Measurements from ENCODE around the gene SESTD1. TPM values are rescaled to one million over a fixed set of nuclear protein-coding genes. Genes with fewer than 3 reads are reported as not detected.
A peak's percentile ranks its signal among the peaks of the same experiment; 100 is the strongest.

Gene SESTD1
- total RNA-seq, 2 donors from 2014 or later: 51.3 to 75.4 TPM

DNA sequence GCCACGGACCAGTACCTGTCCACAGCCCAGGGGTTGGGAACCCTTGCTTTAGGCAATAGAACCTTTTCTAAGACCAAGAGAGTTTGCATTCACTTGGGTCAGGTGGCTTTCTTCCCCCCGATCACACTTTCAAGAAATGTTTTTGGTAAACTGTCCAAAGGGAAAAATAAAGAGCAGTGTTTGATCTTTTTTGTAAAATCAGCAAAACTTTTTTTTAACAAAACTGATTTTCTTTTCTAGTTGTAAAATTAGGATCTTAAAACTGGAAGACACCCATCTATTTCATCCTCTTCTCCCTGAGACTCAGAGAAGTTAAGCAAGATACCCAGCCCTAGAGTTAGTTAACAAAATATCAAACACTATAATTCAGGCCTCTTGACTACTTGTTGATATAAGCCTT lies 6.1 kb upstream of the SESTD1 start:
- H3K4me1 Mint-ChIP-seq: peaks cover 29% of the 10 kb centered on the region

DNA sequence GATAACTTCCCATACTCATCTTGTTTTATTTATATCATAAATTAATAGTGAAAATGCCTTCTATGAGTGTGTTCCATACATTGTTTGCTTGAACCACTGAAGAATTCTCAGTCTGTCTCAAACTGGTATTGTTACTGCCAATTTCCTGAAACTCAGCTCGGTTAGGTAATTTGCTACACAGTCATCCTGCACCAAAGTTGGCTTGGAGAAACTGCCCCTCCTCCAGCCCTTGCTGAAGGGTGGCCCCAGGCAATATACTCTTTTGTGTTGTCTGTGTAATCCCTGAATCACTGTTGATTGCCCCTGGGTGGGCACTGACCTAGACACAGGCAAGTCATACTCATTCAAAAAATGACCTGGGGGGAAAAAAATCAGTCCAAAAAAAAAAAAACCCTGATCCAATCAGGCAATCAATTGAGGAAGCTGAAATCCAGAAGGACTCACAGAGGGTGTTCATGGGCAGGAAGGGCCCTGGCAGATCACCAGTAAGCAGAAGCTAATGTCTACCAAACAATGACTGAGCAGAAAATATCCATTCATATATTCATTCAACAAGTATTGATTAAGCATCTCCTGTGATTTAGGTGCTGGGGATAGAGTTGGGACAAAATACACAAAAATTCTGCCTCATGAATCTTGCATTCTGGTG lies 3.8 kb upstream of the SESTD1 start:
- no peaks in the 10 kb centered on the region for H3K9me3 Mint-ChIP-seq
- no peak for DNase-seq
- H3K36me3 Mint-ChIP-seq (ENCODE audit: low read depth): no peaks in the 10 kb centered on the region
- peaks cover 6% of the 10 kb centered on the region for H3K27me3 Mint-ChIP-seq (ENCODE audit: insufficient read depth)
- Histone ChIP-seq H3K27ac (ENCODE audit: low read depth, low read length) (no peak overlapping the region), H3K9ac (ENCODE audit: extremely low read depth, low read length, poor library complexity, severe bottlenecking) (no peak overlapping the region), H3K4me1 (ENCODE audit: control insufficient read depth, insufficient read depth, low read length) (no peaks in the 10 kb centered on the region), H3K9me3 (ENCODE audit: control insufficient read depth, low read length) (peaks cover 4% of the 10 kb centered on the region), H3K4me3 (ENCODE audit: low read length) (no peak overlapping the region), H3K36me3 (ENCODE audit: control insufficient read depth, insufficient read depth, low read length) (no peaks in the 10 kb centered on the region), H3K27me3 (ENCODE audit: control insufficient read depth, insufficient read depth, low read length, poor library complexity, severe bottlenecking) (no peaks in the 10 kb centered on the region)
- WGBS, 2 experiments (ENCODE audit: insufficient coverage in 1 of 2, insufficient read length in 1 of 2): 52 to 80% methylated on average over 1 of the region's 1 CpG
- no peak overlapping the region for H3K4me3 Mint-ChIP-seq
- H3K27ac Mint-ChIP-seq: peak overlapping the region; percentile 72
- TF ChIP-seq, protein P1, sequence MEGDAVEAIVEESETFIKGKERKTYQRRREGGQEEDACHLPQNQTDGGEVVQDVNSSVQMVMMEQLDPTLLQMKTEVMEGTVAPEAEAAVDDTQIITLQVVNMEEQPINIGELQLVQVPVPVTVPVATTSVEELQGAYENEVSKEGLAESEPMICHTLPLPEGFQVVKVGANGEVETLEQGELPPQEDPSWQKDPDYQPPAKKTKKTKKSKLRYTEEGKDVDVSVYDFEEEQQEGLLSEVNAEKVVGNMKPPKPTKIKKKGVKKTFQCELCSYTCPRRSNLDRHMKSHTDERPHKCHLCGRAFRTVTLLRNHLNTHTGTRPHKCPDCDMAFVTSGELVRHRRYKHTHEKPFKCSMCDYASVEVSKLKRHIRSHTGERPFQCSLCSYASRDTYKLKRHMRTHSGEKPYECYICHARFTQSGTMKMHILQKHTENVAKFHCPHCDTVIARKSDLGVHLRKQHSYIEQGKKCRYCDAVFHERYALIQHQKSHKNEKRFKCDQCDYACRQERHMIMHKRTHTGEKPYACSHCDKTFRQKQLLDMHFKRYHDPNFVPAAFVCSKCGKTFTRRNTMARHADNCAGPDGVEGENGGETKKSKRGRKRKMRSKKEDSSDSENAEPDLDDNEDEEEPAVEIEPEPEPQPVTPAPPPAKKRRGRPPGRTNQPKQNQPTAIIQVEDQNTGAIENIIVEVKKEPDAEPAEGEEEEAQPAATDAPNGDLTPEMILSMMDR (conservative IDR thresholded peaks at IDR 0.05): no peak
- H3K4me1 Mint-ChIP-seq: peaks cover 23% of the 10 kb centered on the region

More for the DNA sequence above, 6.1 kb upstream of the SESTD1 start:
- H3K36me3 Mint-ChIP-seq (ENCODE audit: low read depth): no peaks in the 10 kb centered on the region
- WGBS, 2 experiments (ENCODE audit: insufficient coverage in 1 of 2, insufficient read length in 1 of 2): 89% methylated on average over 2 of the region's 2 CpGs; no CpG with 5 or more reads in 1 of the 2 experiments
- H3K4me1 ChIP-seq (ENCODE audit: control insufficient read depth, insufficient read depth, low read length): no peaks in the 10 kb centered on the region
- no peak overlapping the region for H3K27ac ChIP-seq (ENCODE audit: low read depth, low read length)
- H3K9me3 Mint-ChIP-seq: no peaks in the 10 kb centered on the region
- H3K27me3 ChIP-seq (ENCODE audit: control insufficient read depth, insufficient read depth, low read length, poor library complexity, severe bottlenecking): no peaks in the 10 kb centered on the region
- H3K27ac Mint-ChIP-seq: no peak overlapping the region
- peaks cover 3% of the 10 kb centered on the region for H3K27me3 Mint-ChIP-seq (ENCODE audit: insufficient read depth)
- no peak overlapping the region for H3K4me3 ChIP-seq (ENCODE audit: low read length)
- no peak for DNase-seq
- TF ChIP-seq, protein P1 (conservative IDR thresholded peaks at IDR 0.05): no peak
- H3K36me3 ChIP-seq (ENCODE audit: control insufficient read depth, insufficient read depth, low read length): no peaks in the 10 kb centered on the region
- H3K9me3 ChIP-seq (ENCODE audit: control insufficient read depth, low read length): peaks cover 4% of the 10 kb centered on the region
- H3K4me3 Mint-ChIP-seq: no peak overlapping the region
- no peak overlapping the region for H3K9ac ChIP-seq (ENCODE audit: extremely low read depth, low read length, poor library complexity, severe bottlenecking)

DNA sequence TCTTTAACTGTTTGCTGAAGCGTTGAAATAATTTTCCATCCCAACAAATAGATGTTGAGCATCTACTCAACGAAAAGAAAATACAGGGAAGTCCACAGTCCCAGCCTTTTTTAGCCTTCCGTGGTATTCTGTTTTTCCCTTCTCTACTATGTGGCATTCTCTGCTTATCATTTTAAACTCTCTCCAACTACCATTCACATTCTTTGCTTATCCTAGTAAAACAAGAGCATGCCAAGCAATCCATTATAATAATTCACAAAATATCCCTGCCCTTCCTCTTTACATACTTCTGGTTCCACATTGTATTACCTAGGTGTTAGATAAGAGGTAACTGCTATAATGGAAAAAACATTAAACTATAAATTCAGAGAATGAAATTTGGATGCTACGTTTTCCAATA lies 1.6 kb upstream of the SESTD1 start:
- H3K27me3 Mint-ChIP-seq (ENCODE audit: insufficient read depth): peaks cover 6% of the 10 kb centered on the region
- Histone ChIP-seq H3K27ac (ENCODE audit: low read depth, low read length) (no peak overlapping the region), H3K4me3 (ENCODE audit: low read length) (no peak overlapping the region), H3K9ac (ENCODE audit: extremely low read depth, low read length, poor library complexity, severe bottlenecking) (no peak overlapping the region), H3K27me3 (ENCODE audit: control insufficient read depth, insufficient read depth, low read length, poor library complexity, severe bottlenecking) (no peaks in the 10 kb centered on the region), H3K9me3 (ENCODE audit: control insufficient read depth, low read length) (peaks cover 4% of the 10 kb centered on the region), H3K36me3 (ENCODE audit: control insufficient read depth, insufficient read depth, low read length) (no peaks in the 10 kb centered on the region), H3K4me1 (ENCODE audit: control insufficient read depth, insufficient read depth, low read length) (no peaks in the 10 kb centered on the region)
- H3K4me1 Mint-ChIP-seq: peaks cover 25% of the 10 kb centered on the region
- WGBS, 2 experiments (ENCODE audit: insufficient coverage in 1 of 2, insufficient read length in 1 of 2): 91 to 92% methylated on average over 3 to 4 of the region's 4 CpGs
- TF ChIP-seq, protein P1 (conservative IDR thresholded peaks at IDR 0.05): no peak
- DNase-seq: no peak
- no peaks in the 10 kb centered on the region for H3K36me3 Mint-ChIP-seq (ENCODE audit: low read depth)
- H3K4me3 Mint-ChIP-seq: no peak overlapping the region
- H3K9me3 Mint-ChIP-seq: no peaks in the 10 kb centered on the region
- H3K27ac Mint-ChIP-seq: no peak overlapping the region

Data from endodermal cell (in vitro differentiated cells).